HG03159 (cell line): ENCODE measurements around the gene ZFPM1.

ENCODE experiments used
- ATAC-seq: cut with Tn5 transposase; IDR thresholded peaks from one replicate; pipeline ENCODE4 v1.9.1; 2021; ENCODE audit warnings: mild to moderate bottlenecking, moderate library complexity; ENCODE audit not compliant: unreplicated experiment

The ZFPM1 gene

DNA sequence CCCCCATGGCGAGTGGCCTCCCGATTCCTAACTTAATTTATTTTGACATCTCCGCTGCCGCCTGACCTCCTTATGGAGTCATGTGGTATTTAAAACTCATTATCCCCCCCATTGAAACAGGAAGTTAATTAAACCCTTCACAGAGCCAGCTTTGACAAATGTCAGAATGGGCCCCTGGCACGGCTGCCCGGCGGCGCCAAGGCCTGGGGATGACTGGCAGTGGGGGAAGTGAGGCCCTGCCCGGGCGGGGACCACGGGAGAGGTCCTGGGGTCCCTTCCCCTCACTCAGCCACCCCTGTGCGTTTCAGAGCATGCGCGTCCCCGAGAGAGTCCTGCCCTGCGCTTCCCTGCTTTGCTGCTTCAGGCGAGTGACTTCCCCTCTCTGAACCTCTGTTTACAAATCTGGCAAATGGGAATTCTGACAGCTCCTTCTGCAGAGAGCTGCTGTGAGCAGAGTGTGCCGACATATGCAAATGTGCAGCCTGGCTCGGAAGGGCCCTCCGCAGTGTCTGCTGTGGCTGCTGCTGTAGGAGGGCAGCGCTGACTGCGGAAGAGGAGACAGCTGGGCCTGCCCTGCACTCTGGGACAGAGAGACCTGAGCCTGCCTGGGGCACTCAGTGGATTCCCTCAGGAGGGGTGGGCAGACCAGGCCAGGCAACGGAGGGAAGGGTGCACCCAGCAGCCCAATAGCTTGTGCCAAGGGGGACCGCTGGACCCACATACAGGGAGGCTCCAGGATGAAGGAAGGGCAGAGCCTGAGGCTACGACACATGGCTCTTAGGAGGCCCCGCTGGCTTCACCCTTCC lies 4.4 kb upstream of the ZFPM1 start:
- ATAC-seq, result no peak

DNA sequence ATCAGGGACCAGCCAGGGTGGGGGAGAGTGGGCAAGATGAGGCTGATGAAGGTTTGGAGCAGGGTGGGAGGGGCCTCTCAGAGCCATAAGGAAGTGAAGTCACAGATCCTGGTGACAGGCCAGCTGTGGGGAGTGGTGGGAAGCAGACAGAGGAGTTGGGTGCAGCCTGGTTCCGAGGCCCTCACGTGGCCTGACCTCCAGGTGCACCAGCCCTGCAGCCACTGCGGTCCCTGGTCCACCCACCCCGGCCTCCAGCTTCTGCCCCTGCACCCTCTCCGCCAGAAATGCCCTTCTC lies 3.9 kb upstream of the ZFPM1 start:
- ATAC-seq, result no peak

DNA sequence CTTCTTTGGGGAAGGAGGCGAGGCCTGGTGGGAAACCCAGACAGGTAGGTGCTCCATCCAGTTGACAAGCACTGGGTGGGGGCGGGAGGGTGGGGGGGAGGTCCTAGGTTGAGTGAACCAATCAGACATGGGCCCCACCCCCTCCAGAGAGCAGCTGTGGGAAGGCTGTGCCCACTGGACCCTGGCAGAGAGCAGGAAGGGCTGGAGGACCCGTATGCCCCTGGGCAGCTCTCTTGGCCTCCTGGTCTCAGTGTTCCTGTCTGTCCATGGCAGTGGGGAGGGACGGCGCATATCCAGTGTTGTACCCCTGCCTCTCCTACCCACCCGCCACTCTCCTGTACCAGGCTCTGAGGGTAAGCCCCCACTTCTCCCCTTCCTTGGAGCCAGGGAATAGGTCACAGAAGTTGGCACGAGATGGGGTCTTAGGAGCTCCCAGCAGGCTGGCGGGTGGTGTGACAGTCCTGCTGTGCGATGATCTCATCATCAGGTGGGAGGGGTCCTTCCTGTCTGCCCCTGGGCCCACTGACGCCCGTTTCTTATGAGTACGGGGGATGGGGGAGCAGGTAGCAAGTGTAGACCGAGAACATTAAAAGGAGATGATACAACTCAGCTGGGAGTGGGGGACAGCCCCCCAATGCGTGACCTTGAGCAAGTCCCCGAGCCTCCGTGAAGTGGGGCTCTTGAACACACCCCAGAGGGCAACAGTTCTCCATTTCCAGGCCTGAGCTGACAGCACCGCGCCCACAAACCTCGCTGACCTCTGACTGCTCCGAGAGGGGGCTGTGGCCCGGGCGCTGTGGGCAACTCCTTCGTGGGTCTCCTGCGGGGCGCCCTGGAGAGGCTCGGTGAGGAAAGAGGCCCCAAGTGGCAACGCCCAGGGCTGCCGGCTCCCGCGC lies 1.2 kb upstream of the ZFPM1 start:
- no peak for ATAC-seq

DNA sequence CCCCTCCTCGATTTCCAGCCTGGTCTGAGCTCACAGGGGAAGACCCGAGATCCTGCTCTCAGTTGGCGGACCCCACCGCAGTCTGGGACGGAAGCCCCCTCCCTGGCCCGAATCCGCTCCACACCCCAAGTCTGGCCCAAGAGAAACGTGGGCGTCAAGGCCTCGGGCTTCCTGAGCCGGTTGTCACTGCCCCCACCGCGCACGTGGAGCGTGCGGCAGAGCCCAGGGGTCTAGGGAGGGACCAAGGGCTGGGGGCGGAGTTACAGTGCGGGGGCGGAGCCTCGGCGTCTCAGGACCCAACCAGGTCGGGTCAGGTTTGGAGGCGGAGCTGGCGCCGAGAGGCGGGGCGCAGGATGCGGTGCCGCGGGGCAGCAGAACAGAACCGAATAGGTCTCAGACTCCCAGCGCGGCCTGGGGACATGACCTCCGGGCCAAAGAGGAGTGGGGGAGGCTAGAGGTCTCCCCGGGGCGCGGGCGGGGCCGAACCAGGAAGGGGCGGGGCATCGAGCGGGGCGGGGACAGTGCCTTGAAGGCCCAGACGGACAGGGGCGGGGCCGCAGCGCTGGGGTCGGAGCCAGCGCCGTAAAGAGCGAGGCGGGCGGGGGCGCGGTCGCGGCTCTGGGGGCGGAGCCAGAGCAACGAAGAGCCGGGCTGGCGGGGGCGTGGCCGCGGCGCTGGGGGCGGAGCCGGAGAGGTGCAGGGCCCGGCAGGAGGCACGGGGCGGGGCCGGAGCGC lies 431 bp upstream of the ZFPM1 start:
- ATAC-seq, result peak; percentile 48

DNA sequence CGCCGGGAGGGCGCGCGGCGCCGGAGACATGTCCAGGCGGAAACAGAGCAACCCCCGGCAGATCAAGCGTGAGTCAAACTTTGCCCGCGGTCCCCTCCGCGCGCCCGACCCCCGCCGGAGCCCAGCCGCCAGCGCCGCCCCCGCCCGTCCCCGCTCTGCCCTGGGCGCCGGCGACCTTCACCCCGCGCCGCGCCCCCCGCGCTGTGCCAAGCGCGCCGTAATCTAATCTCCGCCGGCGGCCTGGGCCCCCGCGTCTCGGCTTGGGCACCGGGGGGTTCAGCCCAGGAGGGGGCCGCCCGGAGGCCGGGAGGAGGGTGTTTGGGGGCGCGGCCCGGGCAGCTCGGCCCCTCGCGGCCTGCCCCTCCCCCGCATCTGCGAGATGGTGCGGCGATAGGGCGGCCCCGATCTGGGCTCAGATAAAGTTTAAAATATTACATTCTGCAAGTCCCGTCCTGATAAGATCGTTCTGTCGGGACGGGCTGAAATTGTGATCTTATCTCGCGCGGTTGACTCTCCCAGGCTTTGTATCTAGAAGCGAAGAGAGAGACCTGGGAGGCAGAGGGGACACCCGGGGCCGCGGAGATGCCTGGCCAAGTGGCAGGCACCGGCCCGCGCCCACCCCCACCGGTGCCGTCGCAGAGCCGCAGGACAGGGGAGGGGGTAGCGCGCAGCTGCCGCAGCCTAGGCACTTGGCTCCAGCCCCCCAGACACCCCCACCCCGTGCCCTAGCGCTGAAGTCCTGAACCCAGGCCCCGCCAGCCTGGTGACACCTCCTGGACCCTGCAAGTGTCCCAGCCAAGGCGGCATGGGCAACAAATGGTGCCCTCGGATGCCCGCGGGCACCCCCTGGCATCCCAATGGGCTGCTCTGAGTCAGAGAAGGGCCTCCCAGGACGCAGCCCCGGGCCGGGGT lies 787 bp downstream of the ZFPM1 start:
- no peak for ATAC-seq

DNA sequence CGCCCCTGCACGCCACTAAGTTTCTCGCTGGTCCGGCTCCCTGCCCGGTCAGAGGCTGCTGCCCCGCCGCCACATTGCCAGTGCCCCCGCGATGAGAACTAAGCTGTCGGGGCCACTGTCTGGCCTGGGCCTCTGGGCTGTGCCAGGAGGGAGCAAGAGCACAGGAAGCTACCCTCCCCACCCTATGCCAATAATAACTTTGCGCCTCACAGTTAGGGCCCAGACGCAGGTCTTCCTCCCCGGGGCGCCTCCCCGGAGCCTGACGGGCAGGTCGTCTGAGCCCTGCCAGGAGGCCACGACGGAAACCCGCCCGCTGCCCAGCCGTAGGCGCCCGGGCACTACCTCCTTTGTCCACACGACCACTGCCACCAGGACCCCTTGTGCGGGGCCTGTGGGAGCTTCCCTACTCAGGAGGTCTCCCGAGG lies 1.5 kb downstream of the ZFPM1 start:
- no peak for ATAC-seq

DNA sequence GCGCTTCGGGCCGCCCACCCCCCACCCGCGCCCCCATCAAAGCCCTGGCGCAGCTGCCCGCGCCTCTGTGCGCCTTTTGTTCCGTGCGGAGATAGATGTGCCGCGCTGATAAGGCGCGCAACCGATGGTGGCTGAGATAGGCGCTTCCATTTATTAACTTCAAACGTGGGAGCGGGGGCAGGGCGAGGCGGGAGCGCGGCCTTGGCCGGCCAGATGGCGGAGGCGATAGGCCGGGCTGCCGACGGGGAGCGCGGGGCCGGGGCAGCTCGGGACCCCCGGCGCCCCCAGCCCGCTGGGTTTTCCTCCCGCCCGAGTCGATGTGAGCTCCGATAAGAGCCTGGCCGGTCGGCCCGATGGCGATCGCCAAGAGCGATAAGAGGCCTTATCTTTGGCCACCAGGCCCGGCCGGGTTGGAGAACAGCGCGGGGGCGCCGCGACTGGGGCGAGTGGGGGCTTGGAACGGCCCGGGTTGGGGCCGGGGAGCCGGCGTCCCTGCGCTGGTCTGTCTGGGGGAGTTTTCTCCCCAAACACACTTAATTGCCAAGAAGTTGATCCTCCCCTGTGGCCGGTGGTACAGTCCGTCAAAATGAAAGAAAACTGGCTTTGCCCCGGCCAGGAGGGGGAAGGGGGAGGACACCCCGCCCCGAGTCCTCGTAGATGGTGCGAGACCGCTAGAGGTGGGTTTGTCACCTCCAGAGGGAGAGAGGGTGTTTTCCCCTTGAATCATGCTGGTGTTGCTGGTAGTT lies 2.7 kb downstream of the ZFPM1 start:
- no peak for ATAC-seq

DNA sequence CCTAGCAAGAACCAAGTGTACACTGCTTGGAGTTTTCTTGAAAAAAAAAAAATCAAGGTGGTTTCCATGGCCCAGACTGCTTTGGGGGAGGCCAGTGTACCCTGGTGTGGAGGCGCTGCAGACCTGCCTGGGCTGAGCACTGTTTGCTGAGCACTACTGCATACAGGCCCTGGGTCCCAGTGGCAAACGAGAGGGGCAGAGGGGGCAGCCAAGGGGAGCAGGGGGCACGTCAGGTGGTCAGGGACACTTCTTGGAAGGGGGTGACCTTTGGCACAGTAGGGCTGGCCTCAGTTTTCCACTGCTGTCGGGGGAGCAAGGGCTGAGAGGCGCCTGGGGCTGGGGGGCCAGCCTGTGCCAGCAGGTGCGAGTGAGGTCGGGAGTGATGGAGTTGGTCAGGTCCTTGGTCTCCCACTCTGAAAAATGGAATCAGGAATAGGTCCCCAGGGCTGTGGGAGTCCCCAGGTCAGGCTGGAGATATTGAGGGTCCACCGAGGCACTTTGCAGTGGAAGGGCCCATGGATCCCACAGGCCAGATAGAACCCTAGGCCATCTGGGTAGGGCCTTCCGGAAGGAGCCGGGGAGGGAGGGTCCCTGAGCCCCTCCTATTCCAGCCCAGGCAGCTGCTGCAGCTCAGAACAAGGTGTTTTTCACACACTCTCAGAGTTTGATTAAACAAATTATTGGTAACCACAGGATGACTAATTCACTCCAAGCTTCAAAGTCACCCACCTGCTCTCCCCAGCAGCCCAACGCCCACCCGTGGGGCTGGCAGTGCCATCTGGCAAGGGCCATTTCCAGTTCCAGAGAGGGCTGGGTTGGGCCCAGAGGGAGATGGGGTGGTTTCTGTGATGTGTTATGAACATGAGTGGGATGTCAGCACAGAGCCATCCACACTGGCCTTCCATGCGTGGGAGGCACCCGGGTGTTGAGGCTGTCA lies 3.5 kb downstream of the ZFPM1 start:
- no peak for ATAC-seq

DNA sequence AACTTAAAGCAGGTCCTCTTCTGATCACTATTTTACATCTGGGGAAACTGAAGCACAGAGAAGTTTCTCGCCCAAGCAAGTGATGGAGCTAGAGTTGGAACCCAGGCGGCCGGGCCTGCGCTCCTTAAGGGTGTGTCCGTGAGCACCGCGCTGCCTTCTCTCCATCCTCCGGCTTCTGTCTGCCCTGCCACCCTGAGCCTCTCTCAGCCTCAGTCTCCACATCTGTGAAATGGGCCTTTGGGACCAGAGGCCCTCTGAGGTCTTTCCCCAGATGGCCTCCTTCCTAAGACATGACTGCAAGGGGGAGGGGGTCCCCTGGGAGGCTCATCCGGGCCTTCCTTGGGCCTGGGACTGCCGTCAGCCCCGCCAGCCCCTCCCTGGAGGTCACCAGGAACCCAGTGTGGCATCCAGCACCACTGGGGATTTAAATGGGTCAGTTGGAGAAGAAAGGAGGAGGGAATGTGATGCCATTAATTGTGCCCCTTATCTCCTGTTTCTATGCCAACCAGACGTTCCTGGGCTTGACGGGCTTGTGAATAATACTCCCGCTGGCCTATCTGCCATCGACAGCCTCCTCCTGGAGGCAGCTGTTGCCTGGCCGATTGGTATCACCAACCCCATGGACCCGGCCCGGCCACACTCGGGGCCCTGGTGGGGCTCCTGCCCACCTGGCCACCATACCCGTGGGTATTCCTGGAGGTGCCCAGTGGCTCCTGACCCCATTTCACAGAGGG lies 5.1 kb downstream of the ZFPM1 start:
- ATAC-seq, result no peak

DNA sequence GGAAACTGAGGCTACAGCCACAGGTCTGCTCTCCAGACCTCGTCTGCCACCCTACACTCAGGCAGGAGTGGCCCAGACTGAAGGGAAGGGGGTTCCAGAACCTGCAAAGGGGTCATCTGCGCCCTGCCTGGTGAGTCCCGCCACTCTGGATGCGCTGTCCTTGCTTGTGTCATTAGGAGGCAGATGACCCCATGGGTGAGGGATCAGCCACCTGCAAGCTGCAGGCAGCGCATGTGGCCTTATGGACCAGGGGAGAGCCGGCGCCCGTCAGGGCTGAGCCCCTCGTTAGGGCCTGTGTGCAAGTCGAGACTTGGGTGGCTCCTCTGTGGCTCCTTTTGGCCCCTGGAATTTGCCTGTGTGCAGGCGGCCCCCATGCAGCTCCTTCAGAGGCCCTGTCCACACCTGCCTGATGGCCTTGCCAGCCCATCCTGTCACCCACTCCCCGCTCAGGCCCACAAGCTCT lies 5.7 kb downstream of the ZFPM1 start:
- ATAC-seq, result no peak

DNA sequence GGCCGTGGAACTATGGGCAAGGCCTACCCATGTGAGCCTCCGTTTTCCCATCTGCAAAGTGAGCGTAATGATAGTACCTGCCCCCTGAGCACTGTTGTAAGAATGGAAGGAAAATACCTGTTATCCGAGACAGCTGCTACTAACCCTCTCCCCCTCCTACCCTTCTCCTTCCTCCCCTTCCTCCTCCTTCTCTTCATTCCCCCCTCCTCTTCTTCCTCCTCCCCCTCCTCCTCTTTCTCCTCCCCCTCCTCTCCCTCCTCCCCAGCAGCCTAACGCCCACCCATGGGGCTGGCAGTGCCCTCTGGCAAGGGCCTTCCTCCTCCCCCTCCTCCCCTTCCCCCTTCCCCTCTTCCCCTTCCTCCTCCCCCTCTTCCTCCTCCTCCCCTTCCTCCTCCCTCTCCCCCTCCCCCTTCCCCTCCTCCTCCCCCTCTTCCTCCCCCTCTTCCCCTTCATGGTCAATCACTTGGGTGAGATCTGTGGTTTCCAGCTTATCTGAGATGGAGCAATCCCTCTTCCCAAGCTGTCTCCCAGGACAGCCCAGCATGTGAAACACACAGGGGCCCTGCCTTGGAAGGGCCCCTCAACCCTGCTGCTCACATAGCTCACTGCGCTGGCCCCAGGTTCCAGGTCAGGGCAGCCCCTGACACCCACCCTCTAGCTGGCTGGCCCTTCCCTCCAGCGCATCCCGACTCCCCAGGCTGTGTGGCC lies 6.4 kb downstream of the ZFPM1 start:
- ATAC-seq, result no peak

DNA sequence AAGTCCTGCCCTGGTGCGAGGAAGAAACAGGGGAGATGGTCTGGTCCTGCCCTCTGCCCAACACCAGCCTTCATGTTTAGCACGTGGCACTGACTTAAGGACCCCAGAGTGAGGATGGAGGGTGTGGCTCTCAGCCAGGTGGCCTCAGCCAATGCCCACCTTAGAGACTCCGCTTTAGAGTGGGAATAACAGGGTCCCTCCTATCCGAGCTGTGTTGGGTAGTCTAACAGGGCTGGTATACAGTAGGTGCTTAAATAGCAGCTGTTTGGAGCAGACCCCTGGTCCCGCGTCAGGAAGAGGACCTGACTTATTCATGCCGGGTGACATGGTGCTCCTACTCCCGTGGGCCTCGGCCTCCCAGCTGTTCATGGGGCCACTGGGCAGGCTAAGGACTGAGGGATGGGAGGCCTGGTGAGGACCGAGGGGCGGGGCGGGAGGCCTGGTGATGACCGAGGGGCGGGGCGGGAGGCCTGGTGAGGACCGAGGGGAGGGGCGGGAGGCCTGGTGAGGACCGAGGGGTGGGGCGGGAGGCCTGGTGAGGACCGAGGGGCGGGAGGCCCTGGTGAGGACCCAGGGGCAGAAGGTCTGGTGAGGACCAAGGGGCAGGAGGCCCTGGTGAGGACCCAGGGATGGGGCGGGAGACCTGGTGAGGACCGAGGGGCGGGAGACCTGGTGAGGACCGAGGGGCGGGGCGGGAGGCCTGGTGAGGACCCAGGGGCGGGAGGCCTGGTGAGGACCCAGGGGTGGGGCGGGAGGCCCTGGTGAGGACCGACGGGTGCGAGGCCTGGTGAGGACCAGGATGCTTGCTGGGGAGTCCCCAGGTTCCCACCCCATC lies 7.6 kb downstream of the ZFPM1 start:
- ATAC-seq, result no peak

DNA sequence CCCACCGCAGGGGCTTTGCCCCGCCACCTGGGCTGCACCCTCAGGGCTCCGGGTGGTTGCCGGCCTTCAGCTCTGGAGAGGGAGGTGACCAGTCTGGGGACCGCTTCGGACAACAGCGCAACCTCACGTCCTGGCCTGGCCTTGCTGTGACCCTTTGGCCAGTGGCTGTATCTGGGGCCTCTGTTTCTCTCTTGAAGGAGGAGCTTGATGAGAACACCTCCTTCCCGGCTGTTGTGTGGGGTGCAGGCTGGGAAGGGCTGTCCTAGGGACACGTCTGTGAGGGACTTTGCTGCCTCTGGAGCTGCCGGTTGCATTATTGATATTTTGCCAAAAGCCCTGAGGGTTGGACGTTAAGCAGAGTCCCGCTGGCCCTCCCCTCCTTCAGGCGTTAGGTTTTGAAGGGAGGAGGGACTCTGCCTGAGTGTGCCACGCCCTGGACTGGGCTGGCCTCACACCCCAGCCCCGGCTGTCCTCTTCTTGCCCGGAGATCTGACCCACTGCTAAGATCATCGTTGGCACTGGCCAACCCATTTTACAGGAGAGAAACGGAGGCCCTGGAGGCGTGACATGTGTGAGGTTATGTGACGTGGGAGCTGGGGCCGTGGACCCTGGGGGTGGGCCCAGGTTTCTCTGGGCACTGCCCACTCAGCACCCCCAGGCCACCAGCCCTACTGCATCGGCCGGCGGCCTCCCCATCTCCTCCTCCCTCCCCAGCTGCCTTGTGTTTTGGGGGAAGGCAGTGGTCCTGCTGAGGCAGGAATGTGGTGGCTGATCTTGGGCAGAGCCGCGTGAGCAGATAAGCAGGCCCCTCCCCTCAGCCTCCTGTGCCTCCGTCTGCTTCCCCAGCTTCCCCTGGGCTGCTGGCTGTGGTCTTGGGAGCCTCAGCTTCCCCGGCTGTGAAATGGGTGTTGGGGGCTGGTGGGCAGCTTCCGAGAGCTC lies 8.5 kb downstream of the ZFPM1 start:
- no peak for ATAC-seq

DNA sequence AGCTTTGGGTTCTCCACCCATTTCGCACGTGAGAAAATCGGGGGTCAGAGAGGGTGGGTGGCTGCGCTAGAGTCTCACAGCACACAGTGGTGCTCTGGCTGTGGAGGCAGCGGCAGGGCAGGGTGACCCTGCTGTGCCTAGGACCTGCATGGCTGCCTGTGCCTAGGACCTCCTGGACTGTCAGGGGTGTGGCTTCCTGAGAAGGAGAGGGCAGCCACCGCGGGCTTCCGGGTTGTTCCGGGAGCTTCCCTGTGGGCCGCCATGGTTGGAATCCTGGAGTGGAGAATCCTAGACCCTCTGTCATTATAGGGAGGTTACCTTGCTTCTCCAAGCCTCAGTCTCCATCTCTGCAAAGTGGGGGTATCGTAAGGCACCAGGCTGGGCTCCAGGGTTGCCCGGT lies 9.3 kb downstream of the ZFPM1 start:
- no peak for ATAC-seq

DNA sequence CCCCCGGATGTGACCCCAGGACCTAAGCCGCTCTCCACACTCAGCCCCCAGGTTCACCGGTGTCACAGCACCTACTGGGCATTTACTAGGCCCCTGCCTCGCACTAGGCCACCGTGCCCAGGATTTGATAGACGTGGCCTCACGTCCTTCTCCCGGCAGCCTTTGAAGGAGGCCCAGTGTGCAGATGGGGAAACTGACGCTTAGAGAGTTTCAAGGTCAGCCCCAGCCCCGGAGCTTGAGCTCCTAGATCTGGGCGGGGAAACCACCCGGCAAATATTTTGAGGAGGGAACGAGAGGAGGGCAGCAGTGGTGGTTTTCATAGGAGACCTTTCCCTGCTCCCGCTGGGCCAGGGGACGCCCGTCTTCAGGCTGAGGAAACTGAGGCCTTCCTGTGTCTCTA lies 10.3 kb downstream of the ZFPM1 start:
- ATAC-seq, result no peak
